Measurements from ENCODE around the gene TP53BP1.

DNA sequence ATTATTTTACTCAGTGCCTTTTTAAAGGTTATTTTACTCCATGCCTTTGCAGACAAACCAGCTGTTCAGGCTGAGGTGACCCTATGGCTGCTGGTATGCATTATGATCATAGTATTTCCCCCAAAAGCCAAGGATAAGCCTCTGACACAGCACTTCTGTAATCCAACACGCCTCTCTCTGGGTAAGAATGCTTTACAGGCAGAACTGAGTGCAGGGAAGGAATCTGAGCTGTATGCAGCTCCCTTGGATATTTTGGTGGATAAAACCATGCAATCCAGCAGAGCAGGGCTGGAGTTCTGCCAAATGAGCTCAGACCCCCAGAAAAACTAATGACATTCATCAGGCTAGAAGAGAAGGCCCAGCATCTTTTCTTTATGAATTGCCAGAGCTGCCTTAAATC is 12.8 kb upstream of the TP53BP1 start:
- TF ChIP-seq, protein P1, sequence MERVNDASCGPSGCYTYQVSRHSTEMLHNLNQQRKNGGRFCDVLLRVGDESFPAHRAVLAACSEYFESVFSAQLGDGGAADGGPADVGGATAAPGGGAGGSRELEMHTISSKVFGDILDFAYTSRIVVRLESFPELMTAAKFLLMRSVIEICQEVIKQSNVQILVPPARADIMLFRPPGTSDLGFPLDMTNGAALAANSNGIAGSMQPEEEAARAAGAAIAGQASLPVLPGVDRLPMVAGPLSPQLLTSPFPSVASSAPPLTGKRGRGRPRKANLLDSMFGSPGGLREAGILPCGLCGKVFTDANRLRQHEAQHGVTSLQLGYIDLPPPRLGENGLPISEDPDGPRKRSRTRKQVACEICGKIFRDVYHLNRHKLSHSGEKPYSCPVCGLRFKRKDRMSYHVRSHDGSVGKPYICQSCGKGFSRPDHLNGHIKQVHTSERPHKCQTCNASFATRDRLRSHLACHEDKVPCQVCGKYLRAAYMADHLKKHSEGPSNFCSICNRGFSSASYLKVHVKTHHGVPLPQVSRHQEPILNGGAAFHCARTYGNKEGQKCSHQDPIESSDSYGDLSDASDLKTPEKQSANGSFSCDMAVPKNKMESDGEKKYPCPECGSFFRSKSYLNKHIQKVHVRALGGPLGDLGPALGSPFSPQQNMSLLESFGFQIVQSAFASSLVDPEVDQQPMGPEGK (CRISPR knock-in tag; IDR thresholded peaks at IDR 0.05; ENCODE audit: borderline replicate concordance): no peak
- TF ChIP-seq OSR1 (CRISPR knock-in tag; IDR thresholded peaks at IDR 0.05) (no peak), PPARA (CRISPR knock-in tag; IDR thresholded peaks at IDR 0.05; ENCODE audit: borderline replicate concordance) (no peak), ZFP3 (CRISPR knock-in tag; IDR thresholded peaks at IDR 0.05) (no peak), TCF4 (CRISPR knock-in tag; IDR thresholded peaks at IDR 0.05; ENCODE audit: borderline replicate concordance) (no peak), TOX (CRISPR knock-in tag; IDR thresholded peaks at IDR 0.05; ENCODE audit: borderline replicate concordance) (no peak), ZNF70 (CRISPR knock-in tag; IDR thresholded peaks at IDR 0.05) (no peak)
- TF ChIP-seq, protein P2, sequence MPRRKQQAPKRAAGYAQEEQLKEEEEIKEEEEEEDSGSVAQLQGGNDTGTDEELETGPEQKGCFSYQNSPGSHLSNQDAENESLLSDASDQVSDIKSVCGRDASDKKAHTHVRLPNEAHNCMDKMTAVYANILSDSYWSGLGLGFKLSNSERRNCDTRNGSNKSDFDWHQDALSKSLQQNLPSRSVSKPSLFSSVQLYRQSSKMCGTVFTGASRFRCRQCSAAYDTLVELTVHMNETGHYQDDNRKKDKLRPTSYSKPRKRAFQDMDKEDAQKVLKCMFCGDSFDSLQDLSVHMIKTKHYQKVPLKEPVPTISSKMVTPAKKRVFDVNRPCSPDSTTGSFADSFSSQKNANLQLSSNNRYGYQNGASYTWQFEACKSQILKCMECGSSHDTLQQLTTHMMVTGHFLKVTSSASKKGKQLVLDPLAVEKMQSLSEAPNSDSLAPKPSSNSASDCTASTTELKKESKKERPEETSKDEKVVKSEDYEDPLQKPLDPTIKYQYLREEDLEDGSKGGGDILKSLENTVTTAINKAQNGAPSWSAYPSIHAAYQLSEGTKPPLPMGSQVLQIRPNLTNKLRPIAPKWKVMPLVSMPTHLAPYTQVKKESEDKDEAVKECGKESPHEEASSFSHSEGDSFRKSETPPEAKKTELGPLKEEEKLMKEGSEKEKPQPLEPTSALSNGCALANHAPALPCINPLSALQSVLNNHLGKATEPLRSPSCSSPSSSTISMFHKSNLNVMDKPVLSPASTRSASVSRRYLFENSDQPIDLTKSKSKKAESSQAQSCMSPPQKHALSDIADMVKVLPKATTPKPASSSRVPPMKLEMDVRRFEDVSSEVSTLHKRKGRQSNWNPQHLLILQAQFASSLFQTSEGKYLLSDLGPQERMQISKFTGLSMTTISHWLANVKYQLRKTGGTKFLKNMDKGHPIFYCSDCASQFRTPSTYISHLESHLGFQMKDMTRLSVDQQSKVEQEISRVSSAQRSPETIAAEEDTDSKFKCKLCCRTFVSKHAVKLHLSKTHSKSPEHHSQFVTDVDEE (CRISPR knock-in tag; IDR thresholded peaks at IDR 0.05): no peak
- TF ChIP-seq, protein P3, sequence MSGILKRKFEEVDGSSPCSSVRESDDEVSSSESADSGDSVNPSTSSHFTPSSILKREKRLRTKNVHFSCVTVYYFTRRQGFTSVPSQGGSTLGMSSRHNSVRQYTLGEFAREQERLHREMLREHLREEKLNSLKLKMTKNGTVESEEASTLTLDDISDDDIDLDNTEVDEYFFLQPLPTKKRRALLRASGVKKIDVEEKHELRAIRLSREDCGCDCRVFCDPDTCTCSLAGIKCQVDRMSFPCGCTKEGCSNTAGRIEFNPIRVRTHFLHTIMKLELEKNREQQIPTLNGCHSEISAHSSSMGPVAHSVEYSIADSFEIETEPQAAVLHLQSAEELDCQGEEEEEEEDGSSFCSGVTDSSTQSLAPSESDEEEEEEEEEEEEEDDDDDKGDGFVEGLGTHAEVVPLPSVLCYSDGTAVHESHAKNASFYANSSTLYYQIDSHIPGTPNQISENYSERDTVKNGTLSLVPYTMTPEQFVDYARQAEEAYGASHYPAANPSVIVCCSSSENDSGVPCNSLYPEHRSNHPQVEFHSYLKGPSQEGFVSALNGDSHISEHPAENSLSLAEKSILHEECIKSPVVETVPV (CRISPR knock-in tag; IDR thresholded peaks at IDR 0.05): no peak
